OCI-LY7 (cell line): ENCODE measurements around the gene NTM. TPM values are rescaled to one million over a fixed set of nuclear protein-coding genes. Genes with fewer than 3 reads are reported as not detected.

ENCODE experiments used
- BruUV-seq: library from RNA; stranded (reverse); fragments of 400-500 nt; replicated peaks from 2 replicates; lab custom pipeline; 2021; lab: Mats Ljungman, UMichigan
- CTCF ChIA-PET: fragments of 300-600 bp; sonication (Branson Sonifier 250); formaldehyde crosslinking; loops from one replicate; lab custom pipeline; 2022; ENCODE audit warnings: antibody characterized with exemption; ENCODE audit not compliant: unreplicated experiment; lab: Charles Lee
- POLR2A ChIA-PET: fragments of 300-600 bp; sonication (Branson Sonifier 250); formaldehyde crosslinking; loops from one replicate; lab custom pipeline; 2022; ENCODE audit warnings: antibody characterized with exemption; lab: Charles Lee
- DNase-seq: peaks from one replicate; pipeline ENCODE4 v3.0.0-alpha.2; 2015; ENCODE audit warnings: low spot score
- H2AFZ ChIP-seq: fragments of 200-600 bp; sonication (generic), shearing (Covaris generic); 2 replicates; pipeline ENCODE4 v1.6.1; 2014; ENCODE audit warnings: mild to moderate bottlenecking, antibody characterized with exemption, low read length, moderate library complexity
- H3K27ac ChIP-seq: fragments of 200-600 bp; sonication (generic); 2 replicates; pipeline ENCODE4 v1.5.1; 2014; ENCODE audit warnings: mixed run types, low read depth, mild to moderate bottlenecking, moderate library complexity, low read length, inconsistent platforms; ENCODE audit not compliant: poor library complexity, severe bottlenecking
- H3K36me3 ChIP-seq: fragments of 200-600 bp; sonication (generic); 2 replicates; pipeline ENCODE4 v1.6.1; 2014; ENCODE audit warnings: mild to moderate bottlenecking, antibody characterized with exemption, low read length, moderate library complexity, mixed read lengths; ENCODE audit not compliant: insufficient read depth
- H3K4me1 ChIP-seq: fragments of 200-600 bp; sonication (generic); 2 replicates; pipeline ENCODE4 v1.5.1; 2014; ENCODE audit warnings: mild to moderate bottlenecking, low read length; ENCODE audit not compliant: insufficient read depth, poor library complexity, severe bottlenecking
- H3K4me2 ChIP-seq: fragments of 200-600 bp; sonication (generic); 2 replicates; pipeline ENCODE4 v1.6.1; 2014; ENCODE audit warnings: mild to moderate bottlenecking, low read length
- H3K4me3 ChIP-seq: fragments of 200-600 bp; sonication (generic); 2 replicates; pipeline ENCODE4 v1.5.1; 2014; ENCODE audit warnings: mild to moderate bottlenecking, low read depth, low read length; ENCODE audit not compliant: poor library complexity, severe bottlenecking
- H3K79me2 ChIP-seq: fragments of 200-600 bp; sonication (generic); 2 replicates; pipeline ENCODE4 v1.6.1; 2016; ENCODE audit warnings: low read depth, mild to moderate bottlenecking, low read length, moderate library complexity, mixed read lengths; ENCODE audit not compliant: insufficient read depth
- H3K9me2 ChIP-seq: fragments of 200-600 bp; sonication (generic); 2 replicates; pipeline ENCODE4 v1.6.1; 2016; ENCODE audit warnings: mild to moderate bottlenecking, low read length, mixed read lengths; ENCODE audit not compliant: insufficient read depth
- H3K9me3 ChIP-seq: fragments of 200-600 bp; sonication (generic); 2 replicates; pipeline ENCODE4 v1.6.1; 2014; ENCODE audit warnings: mild to moderate bottlenecking, mixed run types, low read length, mixed read lengths
- H4K20me1 ChIP-seq: fragments of 200-600 bp; sonication (generic); 2 replicates; pipeline ENCODE4 v1.6.1; 2014; ENCODE audit warnings: mild to moderate bottlenecking, antibody characterized with exemption, low read length, moderate library complexity, mixed read lengths; ENCODE audit not compliant: insufficient read depth
- EZH2phosphoT487 ChIP-seq: fragments of 200-600 bp; sonication (generic); IDR thresholded peaks from 2 replicates; pipeline ENCODE4 v1.6.1; 2018; ENCODE audit warnings: low read depth, borderline replicate concordance, mild to moderate bottlenecking, mixed run types, antibody characterized with exemption, low read length, moderate library complexity, mixed read lengths
- intact Hi-C: fragments of 100-400 bp; cut with micrococcal nuclease; formaldehyde crosslinking; loops from one replicate; pipeline ENCODE4 v1.10.0; 2022; ENCODE audit not compliant: unreplicated experiment
- total RNA-seq, 2 experiments: library from RNA; depleted of rRNA in 1 of 2; stranded (reverse); fragments of >200 nt in 1 of 2; shearing (Covaris generic) in 1 of 2; gene quantifications; 2 replicates each; pipeline ENCODE4 v1.2.3, GENCODE V29; 2014 to 2022
- TF ChIP-seq, protein P1 (sequence below): fragments of 200-600 bp; sonication (generic); conservative IDR thresholded peaks from 2 replicates; pipeline ENCODE4 v1.5.1; 2014; ENCODE audit warnings: mild to moderate bottlenecking, antibody characterized with exemption, low read length, moderate library complexity, mixed read lengths

NTM gene
- total RNA-seq, 2 experiments from 2014 or later: not detected

DNA sequence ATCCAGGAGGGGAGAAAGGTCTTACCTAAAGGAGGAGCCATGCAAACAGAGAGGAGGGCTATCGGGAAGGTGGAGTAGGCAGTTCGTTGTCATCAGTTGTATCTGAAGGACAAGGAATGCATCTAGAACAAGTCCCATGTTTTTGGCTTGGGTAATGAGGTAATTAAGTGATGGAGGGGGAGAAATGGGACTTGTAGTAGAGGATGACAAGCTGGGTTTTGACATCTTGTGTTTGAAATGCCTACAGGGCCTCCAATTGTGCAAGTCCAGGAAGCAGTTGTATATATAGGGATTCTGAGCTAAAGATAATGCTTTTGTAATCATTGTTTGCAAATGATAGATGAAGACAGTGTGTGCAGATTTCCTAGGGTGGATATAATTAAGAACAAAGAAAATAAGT lies 622.8 kb downstream of the NTM start:
- no peaks in the 10 kb centered on the region for H3K4me1 ChIP-seq
- no TSS peak for BruUV-seq
- H2AFZ ChIP-seq: no peak overlapping the region
- no peaks in the 10 kb centered on the region for H3K36me3 ChIP-seq
- DNase-seq: no peak
- no peak overlapping the region for H3K4me2 ChIP-seq
- H4K20me1 ChIP-seq: no peaks in the 10 kb centered on the region
- ChIA-PET POLR2A (interaction anchor here (0.7 kb wide), 1 partner anchor 87 kb away, joined by 3 read pairs; no protein-coding TSS in a partner anchor), CTCF (no interaction called here)
- intact Hi-C loops: no loop called here
- no peaks in the 10 kb centered on the region for H3K9me3 ChIP-seq
- TF ChIP-seq EZH2phosphoT487: no peak
- TF ChIP-seq, protein P1, sequence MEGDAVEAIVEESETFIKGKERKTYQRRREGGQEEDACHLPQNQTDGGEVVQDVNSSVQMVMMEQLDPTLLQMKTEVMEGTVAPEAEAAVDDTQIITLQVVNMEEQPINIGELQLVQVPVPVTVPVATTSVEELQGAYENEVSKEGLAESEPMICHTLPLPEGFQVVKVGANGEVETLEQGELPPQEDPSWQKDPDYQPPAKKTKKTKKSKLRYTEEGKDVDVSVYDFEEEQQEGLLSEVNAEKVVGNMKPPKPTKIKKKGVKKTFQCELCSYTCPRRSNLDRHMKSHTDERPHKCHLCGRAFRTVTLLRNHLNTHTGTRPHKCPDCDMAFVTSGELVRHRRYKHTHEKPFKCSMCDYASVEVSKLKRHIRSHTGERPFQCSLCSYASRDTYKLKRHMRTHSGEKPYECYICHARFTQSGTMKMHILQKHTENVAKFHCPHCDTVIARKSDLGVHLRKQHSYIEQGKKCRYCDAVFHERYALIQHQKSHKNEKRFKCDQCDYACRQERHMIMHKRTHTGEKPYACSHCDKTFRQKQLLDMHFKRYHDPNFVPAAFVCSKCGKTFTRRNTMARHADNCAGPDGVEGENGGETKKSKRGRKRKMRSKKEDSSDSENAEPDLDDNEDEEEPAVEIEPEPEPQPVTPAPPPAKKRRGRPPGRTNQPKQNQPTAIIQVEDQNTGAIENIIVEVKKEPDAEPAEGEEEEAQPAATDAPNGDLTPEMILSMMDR: no peak
- H3K79me2 ChIP-seq: no peaks in the 10 kb centered on the region
- no peak overlapping the region for H3K27ac ChIP-seq
- no peaks in the 10 kb centered on the region for H3K9me2 ChIP-seq
- H3K4me3 ChIP-seq: no peak overlapping the region

GRCh38 chr11:131998020-131998419 lies 627.6 kb downstream of the NTM start:
- H3K79me2 ChIP-seq: no peaks in the 10 kb centered on the region
- POLR2A ChIA-PET: no interaction called here
- H3K9me3 ChIP-seq: no peaks in the 10 kb centered on the region
- H4K20me1 ChIP-seq: no peaks in the 10 kb centered on the region
- H3K4me1 ChIP-seq: no peaks in the 10 kb centered on the region
- no peak overlapping the region for H3K27ac ChIP-seq
- BruUV-seq: no TSS peak
- no peaks in the 10 kb centered on the region for H3K36me3 ChIP-seq
- CTCF ChIA-PET: no interaction called here
- H3K9me2 ChIP-seq: no peaks in the 10 kb centered on the region
- TF ChIP-seq, protein P1: no peak
- no peak for TF ChIP-seq EZH2phosphoT487
- no peak overlapping the region for H3K4me3 ChIP-seq
- H2AFZ ChIP-seq: no peak overlapping the region
- intact Hi-C loops: no loop called here
- DNase-seq: no peak
- no peak overlapping the region for H3K4me2 ChIP-seq

DNA sequence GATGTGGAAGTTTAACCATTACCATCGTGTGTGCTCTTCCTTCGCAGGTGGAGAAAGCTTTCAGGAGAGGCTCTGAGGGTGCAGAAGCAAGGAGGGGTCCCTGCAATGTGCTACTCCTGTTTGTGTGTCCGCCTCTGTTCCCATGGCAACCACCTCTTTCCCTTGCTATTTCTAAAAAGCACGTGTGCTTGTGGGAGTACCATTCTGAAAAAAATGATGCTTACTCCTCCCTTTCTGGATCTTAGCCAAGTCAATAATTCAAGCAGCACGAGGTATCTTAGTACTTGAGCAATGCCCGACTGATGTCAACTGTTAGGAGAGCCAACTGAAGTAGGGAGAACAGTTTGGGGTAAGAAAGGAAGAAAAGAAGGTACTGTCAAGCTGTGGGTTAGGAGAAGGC lies 628.7 kb downstream of the NTM start:
- Histone ChIP-seq H4K20me1 (no peaks in the 10 kb centered on the region), H3K4me1 (no peaks in the 10 kb centered on the region), H3K4me3 (no peak overlapping the region), H3K79me2 (no peaks in the 10 kb centered on the region), H3K9me2 (no peaks in the 10 kb centered on the region), H2AFZ (no peak overlapping the region), H3K4me2 (no peak overlapping the region), H3K27ac (no peak overlapping the region), H3K9me3 (no peaks in the 10 kb centered on the region), H3K36me3 (no peaks in the 10 kb centered on the region)
- POLR2A ChIA-PET: no interaction called here
- CTCF ChIA-PET: no interaction called here
- no TSS peak for BruUV-seq
- intact Hi-C loops: no loop called here
- TF ChIP-seq, protein P1: no peak
- TF ChIP-seq EZH2phosphoT487: no peak
- DNase-seq: no peak
